PC-3 (cell line): Measurements from ENCODE around the gene ZNF778.

ENCODE experiments used
- CTCF ChIP-seq: fragments of 300-600 bp; sonication (generic); conservative IDR thresholded peaks from 2 replicates; pipeline ENCODE4 v1.5.1; 2017; ENCODE audit warnings: antibody characterized with exemption, low read depth, mild to moderate bottlenecking, low read length
- EZH2 ChIP-seq: fragments of 300-600 bp; sonication (generic); IDR thresholded peaks from one replicate; pipeline ENCODE4 v1.6.1; 2017; ENCODE audit warnings: antibody characterized with exemption, mild to moderate bottlenecking, low read length; ENCODE audit not compliant: unreplicated experiment
- EZH2phosphoT487 ChIP-seq: fragments of 300-600 bp; sonication (generic); IDR thresholded peaks from 2 replicates; pipeline ENCODE4 v1.6.1; 2018; ENCODE audit warnings: mild to moderate bottlenecking, antibody characterized with exemption, low read length, borderline replicate concordance

GRCh38 chr16:89275284-89275584 lies 57.7 kb downstream of the ZNF778 start:
- TF ChIP-seq CTCF (no peak), EZH2 (no peak), EZH2phosphoT487 (no peak)
